Endodermal cell (in vitro differentiated cells): ENCODE data around the gene BAZ1B. TPM values are rescaled to one million over a fixed set of nuclear protein-coding genes. Genes with fewer than 3 reads are reported as not detected.
"Not testable (repeated sequence)": the region's sequence is repeated elsewhere in the genome, so short reads cannot be mapped to it uniquely, and the experiment has no call there.

ENCODE experiments used
- DNase-seq: peaks from one replicate; pipeline ENCODE4 v3.0.0-alpha.2; 2017
- H3K27ac ChIP-seq: 2 replicates; pipeline ENCODE4 v1.5.1; 2013; ENCODE audit warnings: mild to moderate bottlenecking, low read depth, low read length, moderate library complexity
- H3K27me3 ChIP-seq: 2 replicates; pipeline ENCODE4 v1.6.1; 2013; ENCODE audit warnings: mild to moderate bottlenecking, low read length, moderate library complexity; ENCODE audit not compliant: insufficient read depth, control insufficient read depth, poor library complexity, severe bottlenecking
- H3K36me3 ChIP-seq: 2 replicates; pipeline ENCODE4 v1.7.0; 2013; ENCODE audit warnings: mild to moderate bottlenecking, low read length, moderate library complexity; ENCODE audit not compliant: control insufficient read depth, insufficient read depth
- H3K4me1 ChIP-seq: one replicate; pipeline ENCODE4 v1.7.0; 2013; ENCODE audit warnings: low read length; ENCODE audit not compliant: control insufficient read depth, insufficient read depth
- H3K4me3 ChIP-seq: 2 replicates; pipeline ENCODE4 v1.5.1; 2013; ENCODE audit warnings: mild to moderate bottlenecking, low read length, moderate library complexity
- H3K9ac ChIP-seq: 2 replicates; pipeline ENCODE4 v1.6.1; 2013; ENCODE audit warnings: mild to moderate bottlenecking, low read length, moderate library complexity; ENCODE audit not compliant: poor library complexity, severe bottlenecking; ENCODE audit errors: extremely low read depth
- H3K9me3 ChIP-seq: 2 replicates; pipeline ENCODE4 v1.6.1; 2013; ENCODE audit warnings: mild to moderate bottlenecking, low read length, moderate library complexity; ENCODE audit not compliant: control insufficient read depth
- H3K27ac Mint-ChIP-seq: 2 replicates; pipeline ENCODE4 v1.8.0; 2020; ENCODE audit warnings: mixed read lengths
- H3K27me3 Mint-ChIP-seq: 2 replicates; pipeline ENCODE4 v1.8.0; 2021; ENCODE audit warnings: mild to moderate bottlenecking, mixed read lengths; ENCODE audit not compliant: insufficient read depth
- H3K36me3 Mint-ChIP-seq: 2 replicates; pipeline ENCODE4 v1.8.0; 2020; ENCODE audit warnings: low read depth, mixed read lengths
- H3K4me1 Mint-ChIP-seq: 2 replicates; pipeline ENCODE4 v1.8.0; 2020; ENCODE audit warnings: mixed read lengths
- H3K4me3 Mint-ChIP-seq: 2 replicates; pipeline ENCODE4 v1.8.0; 2020; ENCODE audit warnings: mild to moderate bottlenecking, moderate library complexity, mixed read lengths
- H3K9me3 Mint-ChIP-seq: 2 replicates; pipeline ENCODE4 v1.8.0; 2020; ENCODE audit warnings: mild to moderate bottlenecking, mixed read lengths
- CTCF ChIP-seq: fragments of 200-600 bp; sonication (generic); conservative IDR thresholded peaks from 2 replicates; pipeline ENCODE4 v1.5.0; 2021; ENCODE audit warnings: antibody characterized with exemption, mild to moderate bottlenecking
- WGBS, 2 experiments: methylation state at CpG; one replicate each; pipeline versions ENCODE4 v1.1.5 to v1.1.7; 2013; ENCODE audit warnings: missing lambda C conversion rate in 2 of 2, mixed read lengths in 1 of 2; ENCODE audit not compliant: insufficient coverage in 1 of 2, insufficient read length in 1 of 2; 5-methylcytosine and 5-hydroxymethylcytosine counted together
- total RNA-seq, 2 donors: library from RNA; stranded (reverse); fragmentation: NEBNext Ultra II Directional in 1 of 2; extraction: Animal tissue kit (Norgen Biotek cat#: 25700) in 1 of 2; gene quantifications; 2 replicates in 1 of 2; 3 replicates in 1 of 2; pipeline ENCODE4 v1.2.1, GENCODE V29; 2021

The BAZ1B gene
- total RNA-seq, 2 donors from 2014 or later = 66.4 to 72.1 TPM

GRCh38 chr7:73496626-73497025, 25.5 kb downstream of the BAZ1B start:
- Histone ChIP-seq H3K4me1 (no peaks in the 10 kb centered on the region), H3K36me3 (peaks cover 93% of the 10 kb centered on the region), H3K4me3 (no peak overlapping the region), H3K27ac (no peak overlapping the region), H3K9ac (no peak overlapping the region), H3K27me3 (no peaks in the 10 kb centered on the region), H3K9me3 (no peaks in the 10 kb centered on the region)
- H3K36me3 Mint-ChIP-seq = peaks cover 84% of the 10 kb centered on the region
- no peaks in the 10 kb centered on the region for H3K4me1 Mint-ChIP-seq
- H3K4me3 Mint-ChIP-seq = no peak overlapping the region
- WGBS, 2 experiments = 93 to 97% methylated on average over 5 to 7 of the region's 7 CpGs
- H3K27ac Mint-ChIP-seq = no peak overlapping the region
- H3K27me3 Mint-ChIP-seq = no peaks in the 10 kb centered on the region
- H3K9me3 Mint-ChIP-seq = no peaks in the 10 kb centered on the region
- DNase-seq = no peak
- no peak for TF ChIP-seq CTCF

GRCh38 chr7:73495507-73495906, 26.6 kb downstream of the BAZ1B start:
- not testable (repeated sequence) for H3K9ac ChIP-seq, H3K27me3 ChIP-seq, H3K4me1 ChIP-seq, H3K4me3 Mint-ChIP-seq, H3K27ac ChIP-seq, H3K27me3 Mint-ChIP-seq, H3K9me3 ChIP-seq, H3K27ac Mint-ChIP-seq, H3K4me3 ChIP-seq, DNase-seq, H3K4me1 Mint-ChIP-seq, H3K9me3 Mint-ChIP-seq
- peaks cover 84% of the 10 kb centered on the region for H3K36me3 Mint-ChIP-seq
- H3K36me3 ChIP-seq = peaks cover 92% of the 10 kb centered on the region
- 88 to 94% methylated on average over 1 to 2 of the region's 2 CpGs for WGBS, 2 experiments

GRCh38 chr7:73489976-73490375, 32.1 kb downstream of the BAZ1B start:
- Mint-ChIP-seq H3K4me1 (no peaks in the 10 kb centered on the region), H3K27me3 (no peaks in the 10 kb centered on the region), H3K36me3 (peaks cover 73% of the 10 kb centered on the region), H3K9me3 (no peaks in the 10 kb centered on the region), H3K27ac (no peak overlapping the region), H3K4me3 (no peak overlapping the region)
- no peaks in the 10 kb centered on the region for H3K27me3 ChIP-seq
- TF ChIP-seq CTCF = no peak
- no peak for DNase-seq
- H3K4me3 ChIP-seq = no peak overlapping the region
- no peaks in the 10 kb centered on the region for H3K9me3 ChIP-seq
- H3K9ac ChIP-seq = no peak overlapping the region
- H3K36me3 ChIP-seq = peaks cover 88% of the 10 kb centered on the region
- H3K27ac ChIP-seq = no peak overlapping the region
- H3K4me1 ChIP-seq = no peaks in the 10 kb centered on the region

- Histone ChIP-seq H3K9me3 (no peaks in the 10 kb centered on the region), H3K4me1 (no peaks in the 10 kb centered on the region), H3K4me3 (no peak overlapping the region), H3K27ac (no peak overlapping the region), H3K27me3 (no peaks in the 10 kb centered on the region), H3K36me3 (peaks cover 82% of the 10 kb centered on the region), H3K9ac (no peak overlapping the region)
- 80 to 91% methylated on average over 1 of the region's 1 CpG for WGBS, 2 experiments
- Mint-ChIP-seq H3K9me3 (no peaks in the 10 kb centered on the region), H3K27me3 (no peaks in the 10 kb centered on the region), H3K4me3 (no peak overlapping the region), H3K27ac (peak overlapping the region; percentile 76), H3K4me1 (peaks cover 11% of the 10 kb centered on the region), H3K36me3 (peaks cover 65% of the 10 kb centered on the region)
- no peak for DNase-seq
- TF ChIP-seq CTCF = no peak
Measured at GRCh38 chr7:73487486-73487885, 34.6 kb downstream of the BAZ1B start.
